K562 (cell line): ENCODE results near the gene GPD2. TPM values are rescaled to one million over a fixed set of nuclear protein-coding genes. Genes with fewer than 3 reads are reported as not detected.
"Not testable (repeated sequence)": the region's sequence is repeated elsewhere in the genome, so short reads cannot be mapped to it uniquely, and the experiment has no call there.

ENCODE experiments used
- ATAC-seq: fragments of 200-7000 bp; cut with Tn5 transposase; 3 replicates; pipeline ENCODE4 v1.9.1; 2020; ENCODE audit warnings: moderate library complexity
- BruUV-seq: library from RNA; stranded (reverse); fragments of 400-500 nt; replicated peaks from 2 replicates; lab custom pipeline; 2021; lab: Mats Ljungman, UMichigan
- CTCF ChIA-PET: fragments of 300-600 bp; formaldehyde crosslinking; extraction: SDS; loops from one replicate; lab custom pipeline; 2021; ENCODE audit warnings: low intra/inter-chr PET ratio; lab: Yijun Ruan, JAX
- POLR2A ChIA-PET: fragments of 300-600, 350-650 bp; sonication (Branson Sonifier 250); formaldehyde crosslinking; extraction: SDS; loops from one replicate; lab custom pipeline; 2021; ENCODE audit warnings: antibody characterized with exemption, inconsistent platforms; lab: Yijun Ruan, JAX
- DNase-seq, 4 experiments: peaks; one replicate each; pipeline versions ENCODE4 v3.0.0 to v3.0.0-alpha.2; 2011 to 2018; ENCODE audit warnings: low spot score in 3 of 4, mixed read lengths in 3 of 4; ENCODE audit errors: extremely low read depth in 1 of 4
- FAIRE-seq: peaks from 2 replicates; lab custom pipeline; 2011; peaks lifted over from hg19 to GRCh38; lab: Jason Lieb, UNC
- H2AFZ ChIP-seq: 2 replicates; pipeline ENCODE4 v1.6.0; 2011; ENCODE audit warnings: low read depth, low read length, control low read depth, inconsistent platforms
- H3K27ac ChIP-seq: fragments of 200-600 bp; 3 replicates; pipeline ENCODE4 v1.8.0; 2011; ENCODE audit warnings: low read depth, mild to moderate bottlenecking, control low read depth, inconsistent platforms, low read length, moderate library complexity, mixed read lengths; ENCODE audit errors: extremely low read depth
- H3K27me3 ChIP-seq, 2 experiments: fragments of 300-600 bp in 1 of 2; 2 replicates in 1 of 2; 3 replicates in 1 of 2; pipeline versions ENCODE4 v1.6.0 to v1.8.0; 2011; ENCODE audit warnings: inconsistent platforms in 2 of 2, low read length in 2 of 2, mild to moderate bottlenecking in 1 of 2, mixed read lengths in 1 of 2, moderate library complexity in 1 of 2; ENCODE audit not compliant: control insufficient read depth in 2 of 2, insufficient read depth in 2 of 2
- H3K36me3 ChIP-seq: fragments of 300-600 bp; 3 replicates; pipeline ENCODE4 v1.8.0; 2011; ENCODE audit warnings: mild to moderate bottlenecking, low read length, inconsistent platforms; ENCODE audit not compliant: control insufficient read depth, insufficient read depth
- H3K4me1 ChIP-seq, 2 experiments: fragments of 200-600 bp in 1 of 2; replicated peaks in 1 of 2; 2 replicates in 1 of 2; 3 replicates in 1 of 2; pipeline versions ENCODE4 v1.5.1 to v1.8.0; 2011; ENCODE audit warnings: inconsistent platforms in 2 of 2, low read length in 2 of 2, mild to moderate bottlenecking in 1 of 2, mixed read lengths in 1 of 2, moderate library complexity in 1 of 2; ENCODE audit not compliant: control insufficient read depth in 2 of 2, insufficient read depth in 2 of 2
- H3K4me2 ChIP-seq: 2 replicates; pipeline ENCODE4 v1.6.1; 2011; ENCODE audit warnings: low read length, control low read depth, inconsistent platforms, mixed read lengths; ENCODE audit not compliant: insufficient read depth
- H3K4me3 ChIP-seq: fragments of 200-600 bp; sonication (generic), shearing (Covaris generic); 2 replicates; pipeline ENCODE4 v1.5.1; 2016; ENCODE audit warnings: control low read depth, inconsistent platforms
- H3K79me2 ChIP-seq: fragments of 200-600 bp; 3 replicates; pipeline ENCODE4 v1.8.0; 2011; ENCODE audit warnings: low read length, inconsistent platforms; ENCODE audit not compliant: control insufficient read depth, insufficient read depth
- H3K9ac ChIP-seq, 2 experiments: 2 replicates each; pipeline versions ENCODE4 v1.6.0 to v1.6.1; 2011; ENCODE audit warnings: low read depth in 2 of 2, low read length in 2 of 2, control low read depth in 1 of 2, inconsistent platforms in 1 of 2, mild to moderate bottlenecking in 1 of 2, mixed read lengths in 1 of 2; ENCODE audit not compliant: insufficient read depth in 1 of 2
- H3K9me1 ChIP-seq: one replicate; pipeline ENCODE4 v1.6.0; 2011; ENCODE audit warnings: inconsistent platforms, mild to moderate bottlenecking, low read length, moderate library complexity; ENCODE audit not compliant: control insufficient read depth, insufficient read depth
- H3K9me3 ChIP-seq: replicated peaks from 2 replicates; pipeline ENCODE4 v1.5.1; 2011; ENCODE audit warnings: low read depth, low read length, inconsistent platforms; ENCODE audit not compliant: control insufficient read depth, insufficient read depth
- H4K20me1 ChIP-seq: replicated peaks from 2 replicates; pipeline ENCODE4 v1.6.1; 2011; ENCODE audit warnings: low read length, inconsistent platforms, mixed read lengths; ENCODE audit not compliant: control insufficient read depth, insufficient read depth
- BCOR ChIP-seq: fragments of 450-650 bp; IDR thresholded peaks from 2 replicates; pipeline ENCODE4 v1.6.1; 2016
- CREB3 ChIP-seq: fragments of 450-650 bp; conservative IDR thresholded peaks from 2 replicates; pipeline ENCODE4 v1.6.1; 2016; ENCODE audit warnings: missing genetic modification characterization, low read depth, mild to moderate bottlenecking, missing compliant biosample characterization, moderate library complexity
- CTCF ChIP-seq, 3 experiments: IDR thresholded peaks in 2 of 3; conservative IDR thresholded peaks in 1 of 3; 2 replicates each; pipeline ENCODE4 v1.5.1; 2011 to 2012; ENCODE audit warnings: low read length in 3 of 3, mild to moderate bottlenecking in 3 of 3, control low read depth in 2 of 3, improper control_type of control experiment in 1 of 3, inconsistent platforms in 1 of 3, low read depth in 1 of 3, mixed read lengths in 1 of 3, moderate library complexity in 1 of 3; ENCODE audit not compliant: insufficient read depth in 2 of 3
- HMGXB4 ChIP-seq: sonication (generic); formaldehyde crosslinking; IDR thresholded peaks from 2 replicates; pipeline ENCODE4 v1.8.1; 2023; ENCODE audit warnings: mild to moderate bottlenecking, missing genetic modification reagents
- NFATC3 ChIP-seq: fragments of 450-650 bp; IDR thresholded peaks from 2 replicates; pipeline ENCODE4 v1.6.1; 2017; ENCODE audit warnings: mild to moderate bottlenecking
- ZNF655 ChIP-seq: fragments of 250-450 bp; sonication (Bioruptor Pico); IDR thresholded peaks from 2 replicates; pipeline ENCODE4 v1.5.0; 2021
- WGBS: fragments of 100-300 bp; shearing (Covaris generic); methylation state at CpG from one replicate; pipeline ENCODE4 v1.1.6; 2016; ENCODE audit warnings: low coverage, mixed read lengths; ENCODE audit not compliant: insufficient coverage; ENCODE audit errors: missing lambda C conversion rate; 5-methylcytosine and 5-hydroxymethylcytosine counted together
- in situ Hi-C: fragments of 300-500 bp; cut with MboI; formaldehyde crosslinking; loops from 4 replicates; pipeline ENCODE4 v1.15.0; 2018; ENCODE audit warnings: inconsistent platforms, mixed read lengths
- intact Hi-C: fragments of 100-400 bp; cut with micrococcal nuclease; formaldehyde crosslinking; loops from 2 replicates; pipeline ENCODE4 v1.14.2; 2022
- polyA plus RNA-seq, 8 experiments: library from polyadenylated mRNA; depleted of rRNA in 4 of 8; stranded (reverse) in 5 of 8; unstranded in 3 of 8; fragments of >200 nt; fragmentation: Nextera tagmentation in 2 of 8; fragmentation: Illumina TruSeq in 1 of 8; extraction: Ambion mirVana in 2 of 8; extraction: Trizol in 1 of 8; gene quantifications; 2 replicates each; pipeline versions ENCODE4 v1.2.1 to v1.2.3, GENCODE V29; 2011 to 2014; ENCODE audit warnings: inconsistent platforms in 1 of 8, missing spikeins in 1 of 8
- total RNA-seq, 7 experiments: library from RNA; depleted of rRNA in 6 of 7; stranded (reverse); fragments of >200 nt in 6 of 7; fragmentation: Illumina TruSeq in 2 of 7; extraction: Trizol in 2 of 7; gene quantifications; 2 replicates each; pipeline versions ENCODE4 v1.2.1 to v1.2.3, GENCODE V29; 2011 to 2021; ENCODE audit warnings: low replicate concordance in 1 of 7

Gene GPD2
- total and polyA plus RNA-seq, 9 of the 15 experiments (the other 6 are each of a cell fraction or from before 2014, with no cell fraction given) = 5.2 to 39.2 (median 19.0) TPM

GRCh38 chr2:156492979-156493378 is 56.8 kb downstream of the GPD2 start (continued):
- TF ChIP-seq CREB3 (tag) (no peak), ZNF655 (CRISPR knock-in tag) (no peak), CTCF (IDR thresholded peaks at IDR 0.05 in 2 of 3, conservative IDR thresholded peaks at IDR 0.05 in 1 of 3; ENCODE audit: insufficient read depth in 2 of 3, low read depth in 1 of 3, low read length in 3 of 3) (no peak), NFATC3 (no peak), HMGXB4 (CRISPR knock-in tag) (no peak), BCOR (no peak)
- TF ChIP-seq, all 486 proteins: peak for 0

GRCh38 chr2:156495998-156496397 is 59.8 kb downstream of the GPD2 start:
- H3K4me3 ChIP-seq, H3K9me3 ChIP-seq, H4K20me1 ChIP-seq, H2AFZ ChIP-seq, H3K79me2 ChIP-seq, H3K27ac ChIP-seq, BruUV-seq, DNase-seq, H3K4me1 ChIP-seq, H3K4me2 ChIP-seq, FAIRE-seq, CTCF ChIA-PET, H3K27me3 ChIP-seq, ATAC-seq, H3K9me1 ChIP-seq, H3K9ac ChIP-seq, intact Hi-C loops, H3K36me3 ChIP-seq, in situ Hi-C loops: not testable (repeated sequence)
- POLR2A ChIA-PET = interaction anchor here (1.5 to 2.2 kb wide), 2 partner anchors 13 to 26 kb away, joined by 3 to 9 read pairs; no protein-coding TSS in a partner anchor
- WGBS = 56% methylated on average over 1 of the region's 1 CpG
